ENCODE data around the gene ABCB4.

ABCB4 gene

GRCh38 chr7:87475359-87476178 is at the start of gene ABCB4:
ABCB4 (minus strand) TSS chr7:87475680; CDS start chr7:87475465, 215 bp downstream.
- no peak for DNase-seq

GRCh38 chr7:87518735-87519134 is 43.3 kb upstream of the ABCB4 start:
- DNase-seq: no peak

GRCh38 chr7:87517891-87518290 is 42.4 kb upstream of the ABCB4 start:
- DNase-seq: no peak

- DNase-seq: no peak
These were observed 41.8 kb upstream of the ABCB4 start for GRCh38 chr7:87517136-87517815.

- DNase-seq: no peak
These were observed 38.4 kb upstream of the ABCB4 start for GRCh38 chr7:87513735-87514335.

- no peak for DNase-seq
These were observed 37.4 kb upstream of the ABCB4 start for GRCh38 chr7:87512906-87513305.

GRCh38 chr7:87511510-87511909 is 36.0 kb upstream of the ABCB4 start:
- DNase-seq: no peak

GRCh38 chr7:87510411-87510875 is 35.0 kb upstream of the ABCB4 start:
- no peak for DNase-seq

- no peak for DNase-seq
These were observed 32.0 kb upstream of the ABCB4 start for GRCh38 chr7:87507446-87507845.

GRCh38 chr7:87506246-87507180 is 31.0 kb upstream of the ABCB4 start:
- DNase-seq: no peak

GRCh38 chr7:87505557-87506245 is 30.2 kb upstream of the ABCB4 start:
- no peak for DNase-seq

- no peak for DNase-seq
These were observed 29.6 kb upstream of the ABCB4 start for GRCh38 chr7:87505122-87505521.

GRCh38 chr7:87499494-87499893 is 24.0 kb upstream of the ABCB4 start:
- no peak for DNase-seq

- no peak for DNase-seq
These were observed 23.4 kb upstream of the ABCB4 start for GRCh38 chr7:87498893-87499292.

GRCh38 chr7:87497482-87497881 is 22.0 kb upstream of the ABCB4 start:
- no peak for DNase-seq

- no peak for DNase-seq
These were observed 19.9 kb upstream of the ABCB4 start for GRCh38 chr7:87495366-87495765.

- DNase-seq: no peak
These were observed 19.0 kb upstream of the ABCB4 start for GRCh38 chr7:87494454-87494853.

- DNase-seq: no peak
These were observed 7.7 kb upstream of the ABCB4 start for GRCh38 chr7:87483131-87483530.

- DNase-seq: no peak
These were observed 6.6 kb upstream of the ABCB4 start for GRCh38 chr7:87482115-87482514.

GRCh38 chr7:87480386-87480785 is 4.9 kb upstream of the ABCB4 start:
- no peak for DNase-seq

GRCh38 chr7:87479951-87480350 is 4.5 kb upstream of the ABCB4 start:
- no peak for DNase-seq

GRCh38 chr7:87476179-87476557 is 688 bp upstream of the ABCB4 start:
- DNase-seq: no peak

Data from activated CD8-positive, alpha-beta memory T cell treated with anti-CD3 and anti-CD28 coated beads, Interleukin-2, amount 50 U/mL, for 4 hours (primary cell).